ENCODE data around the gene RUNX1. TPM values are rescaled to one million over a fixed set of nuclear protein-coding genes. Genes with fewer than 3 reads are reported as not detected.

RUNX1 gene
- total and polyA plus RNA-seq, 5 experiments from 2014 or later, result 13.1 to 69.0 (median 22.6) TPM

DNA sequence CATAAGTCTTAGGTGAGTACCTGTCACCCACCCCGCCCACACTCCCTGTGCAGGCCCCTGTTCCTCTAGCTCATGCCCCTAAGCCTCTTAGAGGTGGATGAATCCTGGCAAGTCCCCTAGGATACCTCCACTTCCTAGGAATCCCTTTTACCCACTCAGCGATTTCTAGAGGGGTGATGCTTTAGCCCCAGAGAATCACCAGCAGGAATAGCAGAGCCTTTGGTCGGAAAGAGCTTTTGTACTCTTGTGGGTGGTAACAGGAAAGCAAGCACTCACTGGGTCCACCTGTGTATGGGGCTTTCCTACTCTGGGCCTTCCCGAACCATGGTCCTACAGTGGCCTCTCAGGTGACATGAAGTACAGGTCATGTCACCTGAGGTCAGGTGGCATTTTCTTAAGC lies 207.9 kb downstream of the RUNX1 start:
- H3K27ac Mint-ChIP-seq, result no peak overlapping the region
- H3K36me3 Mint-ChIP-seq, result peaks cover 0 to 81% (median 20%) of the 10 kb centered on the region in 3 donors
- DNase-seq, result no peak
- no peaks in the 10 kb centered on the region for H3K27me3 Mint-ChIP-seq
- ATAC-seq, result no peak
- POLR2A ChIA-PET, result no interaction called here
- H3K4me3 Mint-ChIP-seq, result no peak overlapping the region
- H3K4me1 Mint-ChIP-seq, result peaks cover 22 to 60% (median 56%) of the 10 kb centered on the region in 4 donors
- no peaks in the 10 kb centered on the region for H3K9me3 Mint-ChIP-seq

DNA sequence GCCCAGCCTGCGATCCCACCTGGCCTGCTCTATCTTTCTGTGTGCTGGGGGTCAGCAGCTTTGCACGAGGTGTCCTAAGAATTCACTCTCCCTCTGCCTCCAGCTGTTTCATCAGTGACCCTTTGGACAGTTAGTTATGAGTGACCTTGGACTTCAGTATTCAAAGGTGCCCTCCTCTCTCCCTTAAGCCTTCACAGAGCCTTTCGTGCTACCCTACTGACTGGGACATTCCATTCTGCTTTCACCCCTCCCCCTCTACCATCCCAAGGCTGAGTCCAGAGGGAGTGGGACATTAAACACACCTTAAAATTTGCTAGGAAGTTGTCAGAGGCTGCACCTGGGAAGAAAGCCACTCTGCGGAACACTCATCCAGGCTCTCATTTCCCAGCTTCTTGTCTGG lies 208.4 kb downstream of the RUNX1 start:
- Mint-ChIP-seq H3K4me1 (peaks cover 22 to 62% (median 58%) of the 10 kb centered on the region in 4 donors), H3K9me3 (no peaks in the 10 kb centered on the region), H3K27ac (peak overlapping the region in 3 of 10 donors; percentile 21 to 63 (median 41)), H3K36me3 (peaks cover 0 to 81% (median 19%) of the 10 kb centered on the region in 3 donors), H3K4me3 (no peak overlapping the region), H3K27me3 (no peaks in the 10 kb centered on the region)
- ATAC-seq (no peak), DNase-seq (no peak)
- POLR2A ChIA-PET, result no interaction called here

DNA sequence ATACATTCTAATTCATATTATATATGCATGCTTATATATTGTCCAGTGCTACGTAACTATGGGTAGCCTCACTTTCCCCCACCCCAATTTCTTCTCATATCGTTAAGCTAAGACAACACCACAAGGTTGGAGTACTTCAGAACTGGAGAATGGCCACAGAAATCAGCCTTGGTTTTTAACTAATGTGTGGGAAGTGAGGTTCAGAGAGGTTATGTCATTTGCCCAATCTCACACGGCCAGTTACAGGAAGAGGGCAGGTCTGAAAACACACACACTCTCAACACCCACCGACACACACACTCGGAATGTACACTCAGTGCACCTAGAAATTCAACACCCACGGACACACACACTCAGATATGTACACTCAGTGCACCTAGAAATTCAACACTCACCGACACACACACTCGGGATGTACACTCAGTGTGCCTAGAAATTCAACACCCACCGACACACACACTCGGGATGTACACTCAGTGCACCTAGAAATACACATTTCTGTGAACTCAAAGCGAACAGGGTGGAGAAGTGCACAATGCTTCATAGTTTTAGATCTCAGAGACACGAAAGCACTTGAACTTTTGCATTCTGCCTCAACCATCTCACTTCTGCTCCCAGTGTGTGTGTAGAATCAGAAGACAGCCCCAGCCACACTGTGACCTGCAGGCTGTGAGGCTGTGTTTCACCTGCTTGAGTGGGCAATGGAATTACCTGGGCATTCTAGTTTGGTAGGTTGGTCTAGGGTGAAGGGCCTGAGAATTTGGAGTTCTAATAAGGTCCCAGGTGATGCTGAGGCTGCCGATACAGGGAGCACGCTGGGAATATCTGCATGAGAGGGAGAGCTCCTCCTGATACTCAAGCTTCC lies 209.9 kb downstream of the RUNX1 start:
- no peak overlapping the region for H3K4me3 Mint-ChIP-seq
- peak overlapping the region in 5 of 10 donors; percentile 11 to 70 (median 34) for H3K27ac Mint-ChIP-seq
- DNase-seq (no peak), ATAC-seq (no peak)
- H3K4me1 Mint-ChIP-seq, result peaks cover 25 to 61% (median 58%) of the 10 kb centered on the region in 4 donors
- no peaks in the 10 kb centered on the region for H3K9me3 Mint-ChIP-seq
- no peaks in the 10 kb centered on the region for H3K27me3 Mint-ChIP-seq
- H3K36me3 Mint-ChIP-seq, result peaks cover 0 to 82% (median 21%) of the 10 kb centered on the region in 3 donors
- POLR2A ChIA-PET, result no interaction called here

DNA sequence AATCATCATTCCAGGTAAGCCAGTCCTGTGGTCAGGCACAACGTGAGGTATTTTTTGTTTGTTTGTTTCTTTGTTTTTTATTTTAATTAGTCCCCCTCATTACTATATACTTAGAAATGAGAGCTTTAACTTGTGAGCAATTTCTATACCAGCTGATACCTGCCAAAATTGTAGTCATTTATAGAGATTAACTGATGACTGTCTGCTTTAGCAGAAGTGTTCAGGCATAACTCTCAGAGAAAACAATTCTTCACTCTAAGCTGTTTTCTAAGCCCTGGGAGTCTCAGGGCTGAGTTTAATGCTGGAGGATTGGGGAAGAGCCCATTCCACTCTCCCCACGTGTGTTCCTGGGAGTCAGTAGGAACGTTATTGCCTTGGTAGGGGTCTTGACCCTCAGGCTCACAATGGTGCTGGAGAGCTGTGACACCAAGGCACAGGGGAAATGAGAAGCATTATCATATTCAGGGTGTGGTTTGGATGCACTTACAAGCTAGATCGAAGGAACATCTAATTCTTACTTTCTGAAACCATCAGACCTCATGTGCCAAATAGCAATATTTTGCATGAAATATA lies 212.1 kb downstream of the RUNX1 start:
- POLR2A ChIA-PET, result no interaction called here
- Mint-ChIP-seq H3K9me3 (no peaks in the 10 kb centered on the region), H3K36me3 (peaks cover 4 to 89% (median 34%) of the 10 kb centered on the region in 3 donors), H3K27me3 (no peaks in the 10 kb centered on the region), H3K4me1 (peaks cover 20 to 56% (median 52%) of the 10 kb centered on the region in 4 donors), H3K27ac (peak overlapping the region in 2 of 10 donors; percentile 9 to 44), H3K4me3 (no peak overlapping the region)
- ATAC-seq, result no peak
- DNase-seq, result no peak

DNA sequence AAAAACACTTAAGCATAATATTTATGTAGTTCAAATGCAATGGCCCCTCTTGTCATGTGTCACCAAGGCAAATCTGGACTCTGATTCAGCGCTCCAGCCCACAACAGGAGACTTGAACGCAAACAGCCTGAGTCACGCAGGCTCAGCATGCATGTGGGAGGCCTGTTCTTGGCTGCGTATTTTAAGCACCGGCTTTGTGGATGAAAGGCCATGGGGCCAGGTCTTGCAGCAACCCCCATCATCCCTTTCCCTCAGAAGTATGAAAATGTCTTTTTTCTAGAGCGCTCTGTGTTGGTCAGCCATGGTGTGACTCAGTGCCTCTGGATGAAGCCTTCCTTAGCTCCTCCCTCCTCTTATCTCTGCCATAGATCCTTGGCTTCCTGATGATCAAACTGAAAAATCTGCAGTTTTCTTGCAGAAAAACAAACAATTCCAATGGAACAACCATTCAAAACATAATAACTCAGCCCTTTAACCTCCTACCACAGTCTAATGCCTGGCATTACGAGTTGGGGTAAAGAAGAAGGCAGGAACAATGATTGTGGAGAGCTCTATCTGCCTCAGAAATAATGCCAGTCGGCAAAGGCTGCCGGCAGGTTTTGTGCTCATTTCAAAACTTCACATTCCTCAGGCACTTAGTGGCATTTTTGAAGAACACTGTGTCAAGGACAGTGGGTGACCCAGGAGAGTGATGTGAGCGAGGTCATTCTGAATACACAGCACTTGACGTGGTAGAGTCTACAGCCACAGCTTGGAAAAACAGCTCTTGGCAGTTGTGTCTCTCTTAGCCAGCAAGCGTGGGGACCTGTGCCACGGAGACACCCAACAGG lies 212.8 kb downstream of the RUNX1 start:
- peaks cover 4 to 89% (median 40%) of the 10 kb centered on the region in 3 donors for H3K36me3 Mint-ChIP-seq
- ATAC-seq (no peak), DNase-seq (no peak)
- no peaks in the 10 kb centered on the region for H3K27me3 Mint-ChIP-seq
- peak overlapping the region in 3 of 10 donors; percentile 0 to 20 (median 2) for H3K4me3 Mint-ChIP-seq
- peak overlapping the region in 7 of 10 donors; percentile 21 to 80 (median 51) for H3K27ac Mint-ChIP-seq
- POLR2A ChIA-PET, result no interaction called here
- peaks cover 20 to 56% (median 48%) of the 10 kb centered on the region in 4 donors for H3K4me1 Mint-ChIP-seq
- no peaks in the 10 kb centered on the region for H3K9me3 Mint-ChIP-seq

DNA sequence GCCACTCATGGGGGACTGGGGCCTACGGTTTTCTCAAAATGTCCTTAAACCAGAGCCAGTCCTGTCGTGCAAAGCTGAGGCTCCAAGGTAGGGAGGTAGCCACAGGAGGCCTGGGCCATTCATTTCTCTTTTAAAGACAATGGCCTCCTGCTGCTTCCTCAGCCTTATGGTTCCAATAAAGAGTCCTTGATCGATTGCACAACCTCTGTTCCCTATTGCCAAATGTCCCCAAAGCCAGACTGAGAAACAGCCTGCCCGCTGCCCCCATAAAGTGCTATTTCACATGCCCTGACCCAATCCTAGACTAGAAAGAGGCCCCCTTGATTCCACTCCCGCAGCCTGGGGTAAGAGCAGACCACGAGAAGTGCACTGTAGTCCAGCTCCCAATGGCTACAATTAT lies 213.6 kb downstream of the RUNX1 start:
- no peak for DNase-seq
- POLR2A ChIA-PET, result no interaction called here
- Mint-ChIP-seq H3K27me3 (no peaks in the 10 kb centered on the region), H3K4me1 (peaks cover 20 to 56% (median 46%) of the 10 kb centered on the region in 4 donors), H3K27ac (peak overlapping the region in 6 of 10 donors; percentile 8 to 66 (median 51)), H3K4me3 (peak overlapping the region in 2 of 10 donors; percentile 1 to 43), H3K36me3 (peaks cover 5 to 91% (median 44%) of the 10 kb centered on the region in 3 donors), H3K9me3 (no peaks in the 10 kb centered on the region)
- no peak for ATAC-seq

DNA sequence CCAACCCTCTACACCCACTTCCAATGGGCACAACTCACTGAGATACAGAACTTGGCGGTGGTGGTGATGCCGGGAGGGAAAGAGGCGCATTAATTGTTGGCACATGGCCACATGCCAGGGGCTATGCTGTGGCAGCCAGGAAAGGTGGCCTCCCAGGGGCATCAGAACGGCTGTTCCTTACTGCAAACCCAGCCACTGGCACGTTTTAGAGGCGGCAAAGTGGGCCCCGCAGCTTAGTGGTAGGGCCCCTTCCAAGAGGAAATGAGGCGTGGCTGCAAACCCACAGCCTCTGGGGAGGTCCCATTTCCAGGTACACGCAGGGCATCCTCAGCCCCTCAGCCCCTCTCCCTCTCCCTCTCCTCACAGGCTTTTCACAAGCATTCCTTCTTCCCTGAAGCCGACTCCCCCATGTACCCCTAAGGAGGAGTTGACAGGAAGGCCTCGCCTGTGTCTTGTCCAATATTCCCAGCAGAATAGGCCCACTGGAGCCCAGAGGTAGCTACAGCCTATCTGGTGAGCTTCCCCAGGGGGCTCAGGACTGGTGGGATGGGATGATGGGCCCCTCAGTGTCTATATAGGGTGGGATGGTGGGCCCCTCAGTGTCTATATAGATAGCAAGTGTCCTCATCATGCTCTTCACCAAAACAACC lies 214.1 kb downstream of the RUNX1 start:
- H3K4me3 Mint-ChIP-seq, result peak overlapping the region in 2 of 10 donors; percentile 30 to 40
- no peaks in the 10 kb centered on the region for H3K27me3 Mint-ChIP-seq
- H3K4me1 Mint-ChIP-seq, result peaks cover 20 to 53% (median 40%) of the 10 kb centered on the region in 4 donors
- ATAC-seq, result peak in 1 of 2 donors; percentile 29
- POLR2A ChIA-PET, result no interaction called here
- peak overlapping the region in 8 of 10 donors; percentile 20 to 80 (median 51) for H3K27ac Mint-ChIP-seq
- DNase-seq, result no peak
- H3K36me3 Mint-ChIP-seq, result peaks cover 10 to 91% (median 47%) of the 10 kb centered on the region in 3 donors
- no peaks in the 10 kb centered on the region for H3K9me3 Mint-ChIP-seq

DNA sequence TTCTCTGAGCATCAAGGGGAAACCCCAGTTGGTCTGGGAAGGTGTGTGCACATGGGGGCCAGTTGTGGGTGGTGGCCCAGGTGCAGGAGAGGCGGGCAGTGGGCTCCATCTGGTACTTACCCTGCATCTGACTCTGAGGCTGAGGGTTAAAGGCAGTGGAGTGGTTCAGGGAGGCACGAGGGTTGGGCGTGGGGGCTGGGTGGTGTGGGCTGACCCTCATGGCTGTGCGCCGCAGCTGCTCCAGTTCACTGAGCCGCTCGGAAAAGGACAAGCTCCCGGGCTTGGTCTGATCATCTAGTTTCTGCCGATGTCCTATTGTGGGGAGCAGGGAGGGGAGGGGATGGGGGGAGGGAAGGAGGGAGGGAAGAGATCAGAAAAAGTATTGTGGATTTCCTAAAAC lies 214.8 kb downstream of the RUNX1 start:
- peaks cover 20 to 47% (median 35%) of the 10 kb centered on the region in 4 donors for H3K4me1 Mint-ChIP-seq
- H3K36me3 Mint-ChIP-seq, result peaks cover 17 to 91% (median 54%) of the 10 kb centered on the region in 3 donors
- peaks cover 0 to under 1% (median 0%) of the 10 kb centered on the region in 9 donors for H3K9me3 Mint-ChIP-seq
- no peaks in the 10 kb centered on the region for H3K27me3 Mint-ChIP-seq
- H3K27ac Mint-ChIP-seq, result peak overlapping the region in 1 of 10 donors; percentile 49
- no peak for DNase-seq
- H3K4me3 Mint-ChIP-seq, result no peak overlapping the region
- POLR2A ChIA-PET, result interaction anchor here (0.7 kb wide), 2 partner anchors 25 to 381 kb away, joined by 4 to 5 read pairs; no protein-coding TSS in a partner anchor
- ATAC-seq, result no peak

DNA sequence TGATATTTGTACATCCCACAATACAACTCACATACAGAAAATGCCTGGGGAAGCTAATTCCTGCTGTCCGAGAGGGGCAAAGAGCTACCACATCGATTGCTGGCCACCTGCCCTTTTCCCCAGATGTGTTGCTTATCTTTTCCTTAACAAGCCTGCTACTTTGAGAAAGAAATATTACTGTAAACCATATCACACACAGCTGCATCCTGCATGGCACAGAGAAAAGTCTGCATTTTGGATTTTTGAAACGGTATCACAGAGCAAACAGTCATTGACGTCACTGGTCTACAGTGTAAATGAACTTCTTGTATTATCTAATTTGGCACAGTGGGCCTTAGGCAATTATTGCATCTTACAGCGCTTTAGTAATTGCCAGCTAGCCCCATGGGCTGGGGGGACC lies 215.6 kb downstream of the RUNX1 start:
- no peaks in the 10 kb centered on the region for H3K27me3 Mint-ChIP-seq
- peaks cover 15 to 42% (median 30%) of the 10 kb centered on the region in 4 donors for H3K4me1 Mint-ChIP-seq
- no peak overlapping the region for H3K4me3 Mint-ChIP-seq
- no peak overlapping the region for H3K27ac Mint-ChIP-seq
- POLR2A ChIA-PET, result no interaction called here
- DNase-seq (no peak), ATAC-seq (no peak)
- peaks cover 22 to 93% (median 62%) of the 10 kb centered on the region in 3 donors for H3K36me3 Mint-ChIP-seq
- H3K9me3 Mint-ChIP-seq, result peaks cover 0 to 3% (median 0%) of the 10 kb centered on the region in 9 donors

DNA sequence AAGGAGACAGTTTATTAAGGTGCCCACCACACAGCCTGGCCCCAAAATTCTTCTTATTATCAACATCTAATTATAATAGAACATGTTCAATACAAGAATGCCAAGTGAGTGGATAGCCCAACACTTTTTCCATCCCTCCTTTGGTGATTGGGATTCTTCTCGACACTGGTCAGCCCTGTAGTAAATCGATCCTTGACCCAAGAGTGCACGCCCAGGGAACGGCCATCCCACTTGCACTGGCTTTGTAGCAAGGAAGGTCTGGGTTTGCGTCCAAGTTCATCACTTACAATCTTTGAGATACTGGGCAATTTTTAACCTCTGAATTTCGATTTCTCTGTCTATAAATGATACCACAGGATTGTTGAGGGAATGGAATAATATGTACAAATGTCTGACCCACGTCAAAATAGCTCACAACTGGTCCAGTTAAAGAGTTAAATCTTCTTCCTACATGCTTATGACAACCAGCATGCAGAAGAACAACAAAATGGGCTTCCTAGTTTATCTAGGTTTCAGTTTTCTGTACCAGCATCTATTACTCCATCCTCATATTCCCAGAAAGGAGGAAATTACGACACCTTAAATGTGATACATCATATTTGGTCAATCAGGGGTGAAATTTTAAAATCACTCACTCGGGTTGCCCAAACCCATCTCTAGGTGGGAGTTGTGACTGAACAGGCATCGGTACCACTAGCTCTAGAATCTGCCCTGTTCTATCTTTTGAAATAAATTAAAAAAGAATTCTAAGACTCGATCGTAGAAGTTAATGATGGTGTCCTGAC lies 218.5 kb downstream of the RUNX1 start:
- Mint-ChIP-seq H3K27ac (peak overlapping the region in 1 of 10 donors; percentile 18), H3K9me3 (peaks cover 0 to 13% (median 5%) of the 10 kb centered on the region in 9 donors), H3K36me3 (peaks cover 39 to 94% (median 77%) of the 10 kb centered on the region in 3 donors), H3K4me1 (peaks cover 6 to 28% (median 12%) of the 10 kb centered on the region in 4 donors), H3K4me3 (peak overlapping the region in 1 of 10 donors; percentile 22), H3K27me3 (no peaks in the 10 kb centered on the region)
- POLR2A ChIA-PET, result no interaction called here
- ATAC-seq (no peak), DNase-seq (no peak)

DNA sequence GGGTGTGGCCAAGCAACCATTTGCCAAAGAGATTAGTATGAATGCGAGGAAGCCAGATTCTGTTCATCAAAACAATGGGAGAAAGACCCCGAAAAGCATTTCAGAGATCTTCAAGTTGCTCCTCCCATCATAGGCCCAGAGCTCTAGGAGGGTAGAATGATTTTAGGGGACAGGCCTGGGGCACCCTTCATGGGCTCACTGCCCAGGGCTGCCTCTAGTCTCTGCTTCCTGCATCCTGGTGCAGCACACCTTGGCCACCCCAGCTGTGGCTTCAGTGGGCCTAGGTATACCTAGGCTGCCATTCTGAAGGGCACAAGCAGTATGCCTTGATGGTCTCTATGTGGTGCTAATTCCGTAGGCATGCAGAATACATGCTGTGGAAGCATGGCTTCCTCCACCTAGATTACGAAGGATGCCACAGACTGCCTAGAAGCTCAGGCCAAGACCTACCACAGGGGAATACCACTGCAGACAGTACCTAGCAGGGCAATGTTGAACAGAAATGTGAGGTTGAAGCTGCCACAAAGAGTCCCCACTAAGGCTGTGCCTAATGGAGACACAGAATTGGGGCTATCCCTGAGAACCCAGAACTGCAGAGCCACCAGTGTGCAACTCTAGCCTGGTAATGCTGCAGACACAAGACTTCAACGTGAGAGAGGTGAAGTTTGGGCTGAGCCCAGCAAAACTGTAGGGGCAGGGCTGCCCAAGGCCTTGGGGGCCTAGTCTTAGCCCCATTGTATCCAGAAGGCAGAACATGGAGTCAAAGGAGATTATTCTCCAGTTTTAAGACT lies 221.5 kb downstream of the RUNX1 start:
- peaks cover 43 to 96% (median 88%) of the 10 kb centered on the region in 3 donors for H3K36me3 Mint-ChIP-seq
- no peak overlapping the region for H3K4me3 Mint-ChIP-seq
- ATAC-seq, result no peak
- no peak for DNase-seq
- POLR2A ChIA-PET, result no interaction called here
- peaks cover 0 to 14% (median 7%) of the 10 kb centered on the region in 4 donors for H3K4me1 Mint-ChIP-seq
- H3K9me3 Mint-ChIP-seq, result peaks cover 0 to 13% (median 6%) of the 10 kb centered on the region in 9 donors
- H3K27ac Mint-ChIP-seq, result peak overlapping the region in 2 of 10 donors; percentile 18 to 27
- no peaks in the 10 kb centered on the region for H3K27me3 Mint-ChIP-seq

Measured in naive thymus-derived CD8-positive, alpha-beta T cell (primary cell).